A673 (cell line): ENCODE measurements around the gene RAPGEF4. TPM values are rescaled to one million over a fixed set of nuclear protein-coding genes. Genes with fewer than 3 reads are reported as not detected.

Source experiments
- BruUV-seq: library from RNA; stranded (reverse); fragments of 400-500 nt; replicated peaks from 2 replicates; lab custom pipeline; 2021; lab: Mats Ljungman, UMichigan
- CTCF ChIA-PET: fragments of 300-600 bp; sonication (Branson Sonifier 250); formaldehyde crosslinking; loops from one replicate; lab custom pipeline; 2022; ENCODE audit warnings: antibody characterized with exemption; lab: Charles Lee
- POLR2A ChIA-PET: fragments of 300-600 bp; sonication (Branson Sonifier 250); formaldehyde crosslinking; loops from one replicate; lab custom pipeline; 2022; ENCODE audit warnings: antibody characterized with exemption; ENCODE audit not compliant: low non-redundant PET; lab: Charles Lee
- DNase-seq: peaks from one replicate; pipeline ENCODE4 v3.0.0-alpha.2; 2015; ENCODE audit warnings: low spot score
- H3K27ac ChIP-seq: fragments of 200-600 bp; sonication (generic); 2 replicates; pipeline ENCODE4 v1.5.1; 2016; ENCODE audit warnings: mixed run types, low read depth, mild to moderate bottlenecking, mixed read lengths, antibody characterized with exemption, low read length; ENCODE audit not compliant: poor library complexity, severe bottlenecking
- H3K27me3 ChIP-seq: fragments of 200-600 bp; sonication (generic); replicated peaks from 2 replicates; pipeline ENCODE4 v1.6.1; 2017; ENCODE audit warnings: mixed run types, low read depth, mild to moderate bottlenecking, mixed read lengths, antibody characterized with exemption, low read length; ENCODE audit not compliant: insufficient read depth, poor library complexity
- H3K36me3 ChIP-seq: fragments of 200-600 bp; sonication (generic); 2 replicates; pipeline ENCODE4 v1.6.1; 2016; ENCODE audit warnings: mixed run types, mild to moderate bottlenecking, mixed read lengths, antibody characterized with exemption, low read length; ENCODE audit not compliant: insufficient read depth, poor library complexity, severe bottlenecking
- H3K4me1 ChIP-seq: fragments of 200-600 bp; sonication (generic); 2 replicates; pipeline ENCODE4 v1.6.1; 2017; ENCODE audit warnings: mixed run types, mild to moderate bottlenecking, mixed read lengths, antibody characterized with exemption, low read length; ENCODE audit not compliant: insufficient read depth, poor library complexity, severe bottlenecking
- H3K4me3 ChIP-seq: fragments of 200-600 bp; sonication (generic); 2 replicates; pipeline ENCODE4 v1.5.1; 2016; ENCODE audit warnings: low read depth, mixed run types, mild to moderate bottlenecking, mixed read lengths, low read length; ENCODE audit not compliant: poor library complexity, severe bottlenecking
- H3K9me3 ChIP-seq: fragments of 200-600 bp; sonication (generic); 2 replicates; pipeline ENCODE4 v1.6.1; 2016; ENCODE audit warnings: mixed run types, low read depth, mild to moderate bottlenecking, mixed read lengths, antibody characterized with exemption, low read length; ENCODE audit not compliant: poor library complexity, severe bottlenecking
- CTCF ChIP-seq: fragments of 300-800, 200-600 bp; sonication (generic); conservative IDR thresholded peaks from 2 replicates; pipeline ENCODE4 v1.5.1; 2017; ENCODE audit warnings: low read depth, mild to moderate bottlenecking, antibody characterized with exemption, low read length, moderate library complexity, mixed read lengths
- EZH2 ChIP-seq: fragments of 200-600 bp; sonication (generic); IDR thresholded peaks from 2 replicates; pipeline ENCODE4 v1.6.1; 2017; ENCODE audit warnings: borderline replicate concordance, low read depth, mild to moderate bottlenecking, mixed read lengths, antibody characterized with exemption, low read length; ENCODE audit not compliant: poor library complexity, severe bottlenecking
- intact Hi-C: fragments of 100-400 bp; cut with micrococcal nuclease; formaldehyde crosslinking; loops from one replicate; pipeline ENCODE4 v1.10.0; 2022; ENCODE audit not compliant: unreplicated experiment
- total RNA-seq: library from RNA; stranded (reverse); gene quantifications from 2 replicates; pipeline ENCODE4 v1.2.3, GENCODE V29; 2021

RAPGEF4 gene
- total RNA-seq, 1 experiment from 2014 or later: 0.26 TPM

- H3K36me3 ChIP-seq: no peaks in the 10 kb centered on the region
- ChIA-PET CTCF (no interaction called here), POLR2A (interaction anchor here (0.7 kb wide), 1 partner anchor 366 kb away, joined by 4 read pairs; no protein-coding TSS in a partner anchor)
- no peaks in the 10 kb centered on the region for H3K4me1 ChIP-seq
- no peak overlapping the region for H3K27ac ChIP-seq
- intact Hi-C loops: no loop called here
- H3K4me3 ChIP-seq: no peak overlapping the region
- no peaks in the 10 kb centered on the region for H3K9me3 ChIP-seq
- DNase-seq: no peak
- no TSS peak for BruUV-seq
- H3K27me3 ChIP-seq: peaks cover 39% of the 10 kb centered on the region
- TF ChIP-seq EZH2 (no peak), CTCF (no peak)
Observed at GRCh38 chr2:172943539-172943938, 207.9 kb downstream of the RAPGEF4 start.

- no peak overlapping the region for H3K27ac ChIP-seq
- peaks cover 39% of the 10 kb centered on the region for H3K27me3 ChIP-seq
- no peaks in the 10 kb centered on the region for H3K9me3 ChIP-seq
- H3K4me3 ChIP-seq: no peak overlapping the region
- H3K36me3 ChIP-seq: no peaks in the 10 kb centered on the region
- intact Hi-C loops: no loop called here
- DNase-seq: no peak
- ChIA-PET POLR2A (no interaction called here), CTCF (no interaction called here)
- no peak for TF ChIP-seq EZH2
- no TSS peak for BruUV-seq
- H3K4me1 ChIP-seq: no peaks in the 10 kb centered on the region
Observed at GRCh38 chr2:172944022-172944793, 208.6 kb downstream of the RAPGEF4 start.

GRCh38 chr2:172944794-172945509, 209.3 kb downstream of the RAPGEF4 start:
- BruUV-seq: no TSS peak
- Histone ChIP-seq H3K4me3 (no peak overlapping the region), H3K9me3 (no peaks in the 10 kb centered on the region), H3K27me3 (peaks cover 39% of the 10 kb centered on the region), H3K4me1 (no peaks in the 10 kb centered on the region), H3K27ac (no peak overlapping the region), H3K36me3 (no peaks in the 10 kb centered on the region)
- no peak for DNase-seq
- TF ChIP-seq EZH2 (no peak), CTCF (no peak)
- CTCF ChIA-PET: no interaction called here
- intact Hi-C loops: no loop called here
- POLR2A ChIA-PET: no interaction called here
